GM23338 (cell line): ENCODE measurements around the gene MCUR1. TPM values are rescaled to one million over a fixed set of nuclear protein-coding genes. Genes with fewer than 3 reads are reported as not detected.

Experiments used
- CREB1 ChIP-seq: fragments of 250-450 bp; sonication (Bioruptor Pico); IDR thresholded peaks from 2 replicates; pipeline ENCODE4 v1.5.0; 2020; ENCODE audit warnings: low read depth, mild to moderate bottlenecking, moderate library complexity
- EZH2 ChIP-seq: fragments of 200-600 bp; sonication (generic); IDR thresholded peaks from one replicate; pipeline ENCODE4 v1.8.0; 2017; ENCODE audit warnings: antibody characterized with exemption, mild to moderate bottlenecking, low read depth; ENCODE audit not compliant: unreplicated experiment
- EZH2phosphoT487 ChIP-seq: fragments of 200-600 bp; sonication (generic); IDR thresholded peaks from one replicate; pipeline ENCODE4 v1.8.1; 2018; ENCODE audit warnings: antibody characterized with exemption; ENCODE audit not compliant: unreplicated experiment
- JUNB ChIP-seq: IDR thresholded peaks from one replicate; pipeline ENCODE4 v1.6.1; 2016; ENCODE audit warnings: antibody characterized with exemption; ENCODE audit not compliant: unreplicated experiment
- NANOG ChIP-seq: IDR thresholded peaks from 2 replicates; pipeline ENCODE4 v1.6.1; 2016; ENCODE audit warnings: antibody characterized with exemption, borderline replicate concordance
- STAT1 ChIP-seq: IDR thresholded peaks from one replicate; pipeline ENCODE4 v1.6.1; 2016; ENCODE audit warnings: antibody characterized with exemption; ENCODE audit not compliant: unreplicated experiment
- ZNF462 ChIP-seq: fragments of 250-450 bp; sonication (Bioruptor Pico); IDR thresholded peaks from 2 replicates; pipeline ENCODE4 v1.5.0; 2020; ENCODE audit warnings: mild to moderate bottlenecking, moderate library complexity
- polyA plus RNA-seq: library from polyadenylated mRNA; unstranded; fragments of >200 nt; fragmentation: Nextera tagmentation; extraction: Ambion mirVana; gene quantifications from 2 replicates; pipeline ENCODE4 v1.2.1, GENCODE V29; 2016
- total RNA-seq: library from RNA; depleted of rRNA; stranded (reverse); fragments of >200 nt; shearing (Covaris generic); gene quantifications from 2 replicates; pipeline ENCODE4 v1.2.3, GENCODE V29; 2014
- TF ChIP-seq, protein P1 (sequence below): IDR thresholded peaks from 2 replicates; pipeline ENCODE4 v1.6.1; 2016; ENCODE audit warnings: antibody characterized with exemption
- TF ChIP-seq, protein P2 (sequence below), 2 experiments: fragments of 200-600 bp in 1 of 2; sonication (generic) in 1 of 2; conservative IDR thresholded peaks; 2 replicates each; pipeline versions ENCODE4 v1.5.1 to v1.6.1; 2016 to 2017; ENCODE audit warnings: antibody characterized with exemption in 2 of 2, low read depth in 2 of 2, mild to moderate bottlenecking in 2 of 2, moderate library complexity in 1 of 2
- TF ChIP-seq, protein P3 (sequence below): IDR thresholded peaks from one replicate; pipeline ENCODE4 v1.6.1; 2018; ENCODE audit warnings: antibody characterized with exemption; ENCODE audit not compliant: unreplicated experiment

The MCUR1 gene
- total and polyA plus RNA-seq, 2 experiments from 2014 or later: 21.0 to 65.3 TPM

GRCh38 chr6:13818341-13818740 lies 4.0 kb upstream of the MCUR1 start (continued):
- TF ChIP-seq ZNF462 (CRISPR knock-in tag): no peak
- no peak for TF ChIP-seq STAT1
- no peak for TF ChIP-seq JUNB
- no peak for TF ChIP-seq EZH2
- TF ChIP-seq, protein P1, sequence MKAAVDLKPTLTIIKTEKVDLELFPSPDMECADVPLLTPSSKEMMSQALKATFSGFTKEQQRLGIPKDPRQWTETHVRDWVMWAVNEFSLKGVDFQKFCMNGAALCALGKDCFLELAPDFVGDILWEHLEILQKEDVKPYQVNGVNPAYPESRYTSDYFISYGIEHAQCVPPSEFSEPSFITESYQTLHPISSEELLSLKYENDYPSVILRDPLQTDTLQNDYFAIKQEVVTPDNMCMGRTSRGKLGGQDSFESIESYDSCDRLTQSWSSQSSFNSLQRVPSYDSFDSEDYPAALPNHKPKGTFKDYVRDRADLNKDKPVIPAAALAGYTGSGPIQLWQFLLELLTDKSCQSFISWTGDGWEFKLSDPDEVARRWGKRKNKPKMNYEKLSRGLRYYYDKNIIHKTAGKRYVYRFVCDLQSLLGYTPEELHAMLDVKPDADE: no peak
- no peak for TF ChIP-seq CREB1
- TF ChIP-seq, protein P2, sequence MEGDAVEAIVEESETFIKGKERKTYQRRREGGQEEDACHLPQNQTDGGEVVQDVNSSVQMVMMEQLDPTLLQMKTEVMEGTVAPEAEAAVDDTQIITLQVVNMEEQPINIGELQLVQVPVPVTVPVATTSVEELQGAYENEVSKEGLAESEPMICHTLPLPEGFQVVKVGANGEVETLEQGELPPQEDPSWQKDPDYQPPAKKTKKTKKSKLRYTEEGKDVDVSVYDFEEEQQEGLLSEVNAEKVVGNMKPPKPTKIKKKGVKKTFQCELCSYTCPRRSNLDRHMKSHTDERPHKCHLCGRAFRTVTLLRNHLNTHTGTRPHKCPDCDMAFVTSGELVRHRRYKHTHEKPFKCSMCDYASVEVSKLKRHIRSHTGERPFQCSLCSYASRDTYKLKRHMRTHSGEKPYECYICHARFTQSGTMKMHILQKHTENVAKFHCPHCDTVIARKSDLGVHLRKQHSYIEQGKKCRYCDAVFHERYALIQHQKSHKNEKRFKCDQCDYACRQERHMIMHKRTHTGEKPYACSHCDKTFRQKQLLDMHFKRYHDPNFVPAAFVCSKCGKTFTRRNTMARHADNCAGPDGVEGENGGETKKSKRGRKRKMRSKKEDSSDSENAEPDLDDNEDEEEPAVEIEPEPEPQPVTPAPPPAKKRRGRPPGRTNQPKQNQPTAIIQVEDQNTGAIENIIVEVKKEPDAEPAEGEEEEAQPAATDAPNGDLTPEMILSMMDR (conservative IDR thresholded peaks at IDR 0.05; ENCODE audit: low read depth in 2 of 2): no peak
- no peak for TF ChIP-seq EZH2phosphoT487
- no peak for TF ChIP-seq NANOG
- TF ChIP-seq, protein P3, sequence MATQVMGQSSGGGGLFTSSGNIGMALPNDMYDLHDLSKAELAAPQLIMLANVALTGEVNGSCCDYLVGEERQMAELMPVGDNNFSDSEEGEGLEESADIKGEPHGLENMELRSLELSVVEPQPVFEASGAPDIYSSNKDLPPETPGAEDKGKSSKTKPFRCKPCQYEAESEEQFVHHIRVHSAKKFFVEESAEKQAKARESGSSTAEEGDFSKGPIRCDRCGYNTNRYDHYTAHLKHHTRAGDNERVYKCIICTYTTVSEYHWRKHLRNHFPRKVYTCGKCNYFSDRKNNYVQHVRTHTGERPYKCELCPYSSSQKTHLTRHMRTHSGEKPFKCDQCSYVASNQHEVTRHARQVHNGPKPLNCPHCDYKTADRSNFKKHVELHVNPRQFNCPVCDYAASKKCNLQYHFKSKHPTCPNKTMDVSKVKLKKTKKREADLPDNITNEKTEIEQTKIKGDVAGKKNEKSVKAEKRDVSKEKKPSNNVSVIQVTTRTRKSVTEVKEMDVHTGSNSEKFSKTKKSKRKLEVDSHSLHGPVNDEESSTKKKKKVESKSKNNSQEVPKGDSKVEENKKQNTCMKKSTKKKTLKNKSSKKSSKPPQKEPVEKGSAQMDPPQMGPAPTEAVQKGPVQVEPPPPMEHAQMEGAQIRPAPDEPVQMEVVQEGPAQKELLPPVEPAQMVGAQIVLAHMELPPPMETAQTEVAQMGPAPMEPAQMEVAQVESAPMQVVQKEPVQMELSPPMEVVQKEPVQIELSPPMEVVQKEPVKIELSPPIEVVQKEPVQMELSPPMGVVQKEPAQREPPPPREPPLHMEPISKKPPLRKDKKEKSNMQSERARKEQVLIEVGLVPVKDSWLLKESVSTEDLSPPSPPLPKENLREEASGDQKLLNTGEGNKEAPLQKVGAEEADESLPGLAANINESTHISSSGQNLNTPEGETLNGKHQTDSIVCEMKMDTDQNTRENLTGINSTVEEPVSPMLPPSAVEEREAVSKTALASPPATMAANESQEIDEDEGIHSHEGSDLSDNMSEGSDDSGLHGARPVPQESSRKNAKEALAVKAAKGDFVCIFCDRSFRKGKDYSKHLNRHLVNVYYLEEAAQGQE: no peak
